Prostate gland (tissue), 2 donors: ENCODE results near the gene SPATA21. TPM values are rescaled to one million over a fixed set of nuclear protein-coding genes. Genes with fewer than 3 reads are reported as not detected.

Source experiments
- DNase-seq: peaks from one replicate; pipeline ENCODE4 v3.0.0-alpha.2; 2019; ENCODE audit warnings: low spot score
- H3K27ac ChIP-seq, 2 donors: fragments of 200-600 bp; sonication (generic); 2 replicates each; pipeline ENCODE4 v1.5.1; 2017 to 2019
- H3K27me3 ChIP-seq: fragments of 200-600 bp; sonication (generic); replicated peaks from 2 replicates; pipeline ENCODE4 v1.5.1; 2019; ENCODE audit not compliant: insufficient read depth
- H3K36me3 ChIP-seq, 2 donors: fragments of 200-600 bp; sonication (generic); 1 replicate in 1 of 2; 2 replicates in 1 of 2; pipeline versions ENCODE4 v1.5.1 to v1.8.1; 2017 to 2019
- H3K4me1 ChIP-seq: fragments of 200-600 bp; sonication (generic); replicated peaks from 2 replicates; pipeline ENCODE4 v1.5.1; 2019
- H3K4me3 ChIP-seq, 2 donors: fragments of 200-600 bp; sonication (generic); 2 replicates each; pipeline ENCODE4 v1.5.1; 2017 to 2019
- H3K9me3 ChIP-seq: fragments of 200-600 bp; sonication (generic); 2 replicates; pipeline ENCODE4 v1.5.1; 2017
- POLR2A ChIP-seq: fragments of 450-650 bp; IDR thresholded peaks from one replicate; pipeline ENCODE4 v1.6.1; 2016; ENCODE audit warnings: antibody characterized with exemption, mild to moderate bottlenecking
- POLR2AphosphoS5 ChIP-seq: sonication (generic); formaldehyde crosslinking; IDR thresholded peaks from one replicate; pipeline ENCODE4 v1.6.1; 2017; ENCODE audit warnings: antibody characterized with exemption
- WGBS: methylation state at CpG from one replicate; pipeline ENCODE4 v1.1.5; 2018; 5-methylcytosine and 5-hydroxymethylcytosine counted together
- intact Hi-C: fragments of 100-400 bp; cut with DNase I; formaldehyde crosslinking; loops from one replicate; pipeline ENCODE4 v1.14.2; 2022
- total RNA-seq, 2 donors: library from RNA; depleted of rRNA; stranded (reverse); fragments of >200 nt; gene quantifications; one replicate each; pipeline ENCODE4 v1.1.0, GENCODE V29; 2016
- TF ChIP-seq, protein P1 (sequence below), 4 experiments: fragments of 200-600 bp in 2 of 4; fragments of 450-650 bp in 2 of 4; sonication (generic) in 2 of 4; IDR thresholded peaks; 1 replicate in 3 of 4; 2 replicates in 1 of 4; pipeline ENCODE4 v1.5.1; 2016 to 2019; ENCODE audit warnings: antibody characterized with exemption in 4 of 4, mild to moderate bottlenecking in 2 of 4, moderate library complexity in 2 of 4

SPATA21 gene
- total RNA-seq, 2 donors from 2014 or later: not detected

DNA sequence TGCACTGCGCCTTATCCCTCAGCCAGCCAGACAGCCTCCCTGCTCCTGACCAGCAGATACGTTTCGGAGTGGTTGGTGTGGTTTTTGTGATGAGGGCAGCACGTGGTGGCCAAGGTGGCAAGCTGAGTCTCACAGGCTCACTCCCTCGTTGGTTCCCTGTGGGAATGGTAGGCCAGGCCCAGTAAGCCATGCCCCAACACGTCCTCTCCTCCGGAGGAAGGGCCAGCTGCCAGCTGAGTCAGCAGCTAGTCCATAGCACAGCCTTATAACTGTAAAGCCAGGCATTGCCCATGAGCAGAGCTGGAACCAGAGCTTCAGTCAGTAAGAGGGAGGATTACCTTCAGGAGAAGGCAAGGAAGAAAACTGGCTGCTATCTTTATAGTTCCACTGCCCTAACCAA, 40.6 kb downstream of the SPATA21 start:
- peak; percentile 77 for DNase-seq
- 41% methylated on average over 7 of the region's 7 CpGs for WGBS
- intact Hi-C loops: no loop called here
- Histone ChIP-seq H3K27me3 (no peaks in the 10 kb centered on the region), H3K36me3 (peaks cover 0 to 7% of the 10 kb centered on the region in 2 donors), H3K27ac (no peak overlapping the region), H3K4me1 (no peaks in the 10 kb centered on the region), H3K9me3 (no peaks in the 10 kb centered on the region), H3K4me3 (no peak overlapping the region)
- TF ChIP-seq POLR2AphosphoS5: peak; percentile 28
- TF ChIP-seq, protein P1, sequence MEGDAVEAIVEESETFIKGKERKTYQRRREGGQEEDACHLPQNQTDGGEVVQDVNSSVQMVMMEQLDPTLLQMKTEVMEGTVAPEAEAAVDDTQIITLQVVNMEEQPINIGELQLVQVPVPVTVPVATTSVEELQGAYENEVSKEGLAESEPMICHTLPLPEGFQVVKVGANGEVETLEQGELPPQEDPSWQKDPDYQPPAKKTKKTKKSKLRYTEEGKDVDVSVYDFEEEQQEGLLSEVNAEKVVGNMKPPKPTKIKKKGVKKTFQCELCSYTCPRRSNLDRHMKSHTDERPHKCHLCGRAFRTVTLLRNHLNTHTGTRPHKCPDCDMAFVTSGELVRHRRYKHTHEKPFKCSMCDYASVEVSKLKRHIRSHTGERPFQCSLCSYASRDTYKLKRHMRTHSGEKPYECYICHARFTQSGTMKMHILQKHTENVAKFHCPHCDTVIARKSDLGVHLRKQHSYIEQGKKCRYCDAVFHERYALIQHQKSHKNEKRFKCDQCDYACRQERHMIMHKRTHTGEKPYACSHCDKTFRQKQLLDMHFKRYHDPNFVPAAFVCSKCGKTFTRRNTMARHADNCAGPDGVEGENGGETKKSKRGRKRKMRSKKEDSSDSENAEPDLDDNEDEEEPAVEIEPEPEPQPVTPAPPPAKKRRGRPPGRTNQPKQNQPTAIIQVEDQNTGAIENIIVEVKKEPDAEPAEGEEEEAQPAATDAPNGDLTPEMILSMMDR (IDR thresholded peaks at IDR 0.05): no peak

DNA sequence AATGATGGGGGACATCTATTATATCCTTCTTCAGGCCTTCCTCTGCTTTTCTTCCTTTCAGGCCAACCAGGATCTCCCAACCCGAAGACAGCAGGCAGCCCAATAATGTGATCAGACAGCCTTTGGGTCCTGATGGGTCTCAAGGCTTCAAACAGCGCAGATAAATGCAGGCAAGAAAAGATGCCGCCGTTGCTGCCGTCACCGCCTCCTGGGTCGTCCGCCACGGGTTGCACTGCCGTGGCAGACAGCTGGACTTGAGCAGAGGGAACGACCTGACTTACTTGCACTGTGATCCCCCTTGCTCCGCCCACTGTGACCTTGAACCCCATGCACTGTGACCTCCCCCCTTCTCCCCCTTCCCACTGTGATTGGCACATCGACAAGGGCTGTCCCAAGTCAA, 42.2 kb downstream of the SPATA21 start:
- no peak overlapping the region for H3K4me3 ChIP-seq
- no peak overlapping the region for H3K27ac ChIP-seq
- intact Hi-C loops: no loop called here
- no peak for DNase-seq
- 88% methylated on average over 13 of the region's 13 CpGs for WGBS
- H3K27me3 ChIP-seq: no peaks in the 10 kb centered on the region
- H3K9me3 ChIP-seq: no peaks in the 10 kb centered on the region
- H3K4me1 ChIP-seq: no peaks in the 10 kb centered on the region
- H3K36me3 ChIP-seq: peaks cover 0 to 7% of the 10 kb centered on the region in 2 donors
- TF ChIP-seq, protein P1 (IDR thresholded peaks at IDR 0.05): no peak
- TF ChIP-seq POLR2AphosphoS5: no peak
- no peak for TF ChIP-seq POLR2A

DNA sequence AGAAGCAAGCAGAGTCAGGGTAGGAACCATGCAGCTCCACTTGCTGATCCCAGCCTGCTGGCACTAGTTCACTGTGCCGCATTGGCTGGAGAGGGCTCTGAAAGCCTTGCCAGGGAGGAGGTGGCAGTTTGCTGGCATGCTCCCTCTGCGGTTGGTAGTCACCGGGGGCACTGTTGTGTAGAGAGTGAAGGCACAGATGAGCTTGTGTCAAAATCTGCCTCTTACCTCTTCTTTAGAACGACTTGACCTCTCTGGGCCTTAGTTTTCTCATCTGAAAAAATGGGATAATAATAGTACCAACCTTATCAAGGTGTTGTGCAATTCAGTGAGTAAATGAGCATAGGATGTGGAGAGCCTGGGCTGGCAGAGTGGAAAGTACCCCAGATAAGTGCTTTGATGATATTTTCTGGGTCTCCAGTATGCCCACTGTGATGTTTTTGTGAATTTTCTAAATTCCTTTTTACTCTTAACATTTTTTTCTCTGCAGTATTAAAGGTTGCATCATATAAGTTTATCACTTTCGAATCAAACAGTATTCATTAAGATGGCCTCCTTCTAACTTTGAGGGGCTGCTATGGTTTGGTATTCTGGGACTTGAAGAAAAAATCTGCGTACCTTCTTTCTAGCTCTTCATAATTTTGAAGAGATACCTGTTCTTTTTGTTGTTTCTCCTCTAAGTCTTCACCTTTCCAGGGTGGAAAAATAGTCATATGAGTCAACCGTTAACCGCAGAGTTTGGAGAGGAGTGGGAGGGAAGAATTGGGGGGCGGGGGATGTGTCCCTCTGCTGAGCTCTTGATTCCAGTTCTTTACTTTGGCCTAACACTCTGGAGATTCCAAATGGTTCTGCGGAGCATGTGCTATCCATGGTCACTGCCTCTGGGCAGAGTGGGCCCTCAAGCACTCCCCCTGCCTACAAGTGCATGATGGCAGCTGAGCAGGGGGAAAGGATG, 43.4 kb downstream of the SPATA21 start:
- Histone ChIP-seq H3K4me3 (no peak overlapping the region), H3K27me3 (no peaks in the 10 kb centered on the region), H3K9me3 (no peaks in the 10 kb centered on the region), H3K36me3 (peaks cover 0 to 7% of the 10 kb centered on the region in 2 donors), H3K27ac (no peak overlapping the region), H3K4me1 (no peaks in the 10 kb centered on the region)
- TF ChIP-seq POLR2A: no peak
- TF ChIP-seq POLR2AphosphoS5: no peak
- TF ChIP-seq, protein P1 (IDR thresholded peaks at IDR 0.05): no peak
- WGBS: 74% methylated on average over 10 of the region's 10 CpGs
- intact Hi-C loops: no loop called here
- DNase-seq: no peak

DNA sequence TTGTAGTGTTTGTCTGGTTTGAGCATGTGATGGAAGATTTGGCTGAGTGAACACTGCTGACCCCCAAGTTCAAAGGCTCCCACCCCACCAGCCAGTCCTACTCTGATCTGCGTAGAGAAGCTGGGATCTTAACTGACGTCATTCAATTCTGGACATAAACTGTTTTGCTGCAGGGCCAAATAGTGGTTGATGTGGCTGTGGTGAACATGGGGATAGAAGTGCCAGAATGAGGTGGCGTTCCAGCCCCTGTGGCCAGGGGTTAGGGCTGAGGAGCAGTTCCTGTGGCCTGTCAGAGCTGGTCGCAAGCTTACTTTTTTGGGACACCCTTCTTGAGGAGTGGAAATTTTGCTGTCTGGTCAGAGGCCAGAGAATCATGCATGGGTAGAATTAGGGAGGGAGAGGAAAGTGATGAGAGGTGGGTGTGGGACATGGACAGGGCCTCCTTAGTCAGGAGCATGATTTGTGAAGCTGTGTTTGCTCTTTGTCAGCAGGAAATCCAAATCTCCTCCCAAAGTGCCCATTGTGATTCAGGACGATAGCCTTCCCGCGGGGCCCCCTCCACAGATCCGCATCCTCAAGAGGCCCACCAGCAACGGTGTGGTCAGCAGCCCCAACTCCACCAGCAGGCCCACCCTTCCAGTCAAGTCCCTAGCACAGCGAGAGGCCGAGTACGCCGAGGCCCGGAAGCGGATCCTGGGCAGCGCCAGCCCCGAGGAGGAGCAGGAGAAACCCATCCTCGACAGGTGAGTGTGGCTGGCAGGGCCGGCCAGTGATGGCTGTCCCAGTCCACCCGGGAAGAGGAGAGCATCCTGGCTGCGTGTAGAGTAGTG, 44.3 kb downstream of the SPATA21 start:
- no peaks in the 10 kb centered on the region for H3K27me3 ChIP-seq
- no peak overlapping the region for H3K27ac ChIP-seq
- no peak overlapping the region for H3K4me3 ChIP-seq
- DNase-seq: no peak
- intact Hi-C loops: no loop called here
- no peaks in the 10 kb centered on the region for H3K9me3 ChIP-seq
- peaks cover 0 to 7% of the 10 kb centered on the region in 2 donors for H3K36me3 ChIP-seq
- no peaks in the 10 kb centered on the region for H3K4me1 ChIP-seq
- 65% methylated on average over 21 of the region's 21 CpGs for WGBS
- TF ChIP-seq, protein P1 (IDR thresholded peaks at IDR 0.05): no peak
- TF ChIP-seq POLR2A (no peak), POLR2AphosphoS5 (no peak)
